ENCODE measurements around the gene RGS9. TPM values are rescaled to one million over a fixed set of nuclear protein-coding genes. Genes with fewer than 3 reads are reported as not detected.

RGS9 gene
- total and polyA plus RNA-seq, 10 of the 15 experiments (the other 5 are each of a cell fraction or from before 2014, with no cell fraction given): 1.1 to 10.6 (median 5.6) TPM

DNA sequence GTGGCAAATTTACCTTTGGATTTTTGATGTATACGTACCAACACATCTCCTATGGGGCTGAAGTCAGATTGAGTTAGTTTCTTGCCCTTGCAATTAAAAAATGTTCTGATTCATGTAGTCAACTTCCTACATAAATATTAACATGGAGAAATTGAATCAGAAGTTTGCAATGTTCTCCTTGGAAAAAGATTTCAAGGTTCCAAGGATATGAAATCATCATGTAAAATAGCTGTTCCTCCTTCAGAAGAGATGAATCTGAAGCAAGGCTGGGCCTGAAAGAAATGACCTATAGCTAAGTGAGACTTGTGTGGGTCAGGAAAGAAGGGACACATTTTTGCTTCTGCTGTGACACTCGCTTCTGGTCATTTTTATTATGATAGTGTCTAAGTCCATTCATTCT lies 131.7 kb downstream of the RGS9 start:
- WGBS (ENCODE audit: insufficient coverage, insufficient replicate concordance, low lambda C conversion rate, missing lambda C conversion rate): 0% methylated on average over 2 of the region's 2 CpGs
- no peak for TF ChIP-seq ZZZ3 (IDR thresholded peaks at IDR 0.05; ENCODE audit: control insufficient read depth, insufficient read length, low read depth)
- TF ChIP-seq ATF3 (IDR thresholded peaks at IDR 0.05; ENCODE audit: borderline replicate concordance, extremely low read depth, low read depth, low read length): no peak
- TF ChIP-seq NR2C1 (IDR thresholded peaks at IDR 0.05): no peak
- no peak for TF ChIP-seq CHD1 (IDR thresholded peaks at IDR 0.05; ENCODE audit: low read depth, low read length)
- TF ChIP-seq ZNF207 (IDR thresholded peaks at IDR 0.05; ENCODE audit: borderline replicate concordance): no peak
- TF ChIP-seq SP1 (IDR thresholded peaks at IDR 0.05; ENCODE audit: low read depth, low read length): no peak
- TF ChIP-seq NR2F1 (conservative IDR thresholded peaks at IDR 0.05): no peak
- TF ChIP-seq ETV6 (conservative IDR thresholded peaks at IDR 0.05 in 1 of 2, IDR thresholded peaks at IDR 0.05 in 1 of 2; ENCODE audit: borderline replicate concordance in 1 of 2, low read depth in 1 of 2): no peak
- TF ChIP-seq, protein P1, sequence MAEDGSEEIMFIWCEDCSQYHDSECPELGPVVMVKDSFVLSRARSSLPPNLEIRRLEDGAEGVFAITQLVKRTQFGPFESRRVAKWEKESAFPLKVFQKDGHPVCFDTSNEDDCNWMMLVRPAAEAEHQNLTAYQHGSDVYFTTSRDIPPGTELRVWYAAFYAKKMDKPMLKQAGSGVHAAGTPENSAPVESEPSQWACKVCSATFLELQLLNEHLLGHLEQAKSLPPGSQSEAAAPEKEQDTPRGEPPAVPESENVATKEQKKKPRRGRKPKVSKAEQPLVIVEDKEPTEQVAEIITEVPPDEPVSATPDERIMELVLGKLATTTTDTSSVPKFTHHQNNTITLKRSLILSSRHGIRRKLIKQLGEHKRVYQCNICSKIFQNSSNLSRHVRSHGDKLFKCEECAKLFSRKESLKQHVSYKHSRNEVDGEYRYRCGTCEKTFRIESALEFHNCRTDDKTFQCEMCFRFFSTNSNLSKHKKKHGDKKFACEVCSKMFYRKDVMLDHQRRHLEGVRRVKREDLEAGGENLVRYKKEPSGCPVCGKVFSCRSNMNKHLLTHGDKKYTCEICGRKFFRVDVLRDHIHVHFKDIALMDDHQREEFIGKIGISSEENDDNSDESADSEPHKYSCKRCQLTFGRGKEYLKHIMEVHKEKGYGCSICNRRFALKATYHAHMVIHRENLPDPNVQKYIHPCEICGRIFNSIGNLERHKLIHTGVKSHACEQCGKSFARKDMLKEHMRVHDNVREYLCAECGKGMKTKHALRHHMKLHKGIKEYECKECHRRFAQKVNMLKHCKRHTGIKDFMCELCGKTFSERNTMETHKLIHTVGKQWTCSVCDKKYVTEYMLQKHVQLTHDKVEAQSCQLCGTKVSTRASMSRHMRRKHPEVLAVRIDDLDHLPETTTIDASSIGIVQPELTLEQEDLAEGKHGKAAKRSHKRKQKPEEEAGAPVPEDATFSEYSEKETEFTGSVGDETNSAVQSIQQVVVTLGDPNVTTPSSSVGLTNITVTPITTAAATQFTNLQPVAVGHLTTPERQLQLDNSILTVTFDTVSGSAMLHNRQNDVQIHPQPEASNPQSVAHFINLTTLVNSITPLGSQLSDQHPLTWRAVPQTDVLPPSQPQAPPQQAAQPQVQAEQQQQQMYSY (CRISPR knock-in tag; IDR thresholded peaks at IDR 0.05): no peak
- TF ChIP-seq SUZ12 (IDR thresholded peaks at IDR 0.05; ENCODE audit: unreplicated experiment): no peak
- no peak overlapping the region for H3K4me3 ChIP-seq
- H4K20me1 ChIP-seq (ENCODE audit: control insufficient read depth, insufficient read depth): no peaks in the 10 kb centered on the region
- CTCF ChIA-PET: interaction anchor here (0.7 to 1.2 kb wide), 2 partner anchors 718 to 898 kb away, joined by 3 to 5 read pairs; no protein-coding TSS in a partner anchor
- no peak overlapping the region for H3K4me2 ChIP-seq (ENCODE audit: control insufficient read depth, insufficient read depth)
- no TSS peak for BruUV-seq (replicated peaks)
- intact Hi-C loops (cut with micrococcal nuclease; ENCODE audit: unreplicated experiment) (no loop called here), in situ Hi-C loops (cut with MboI) (no loop called here)
- no peak for FAIRE-seq
- RAD21 ChIA-PET (ENCODE audit: unreplicated experiment): no interaction called here
- H3K36me3 ChIP-seq (ENCODE audit: control insufficient read depth in 2 of 2, insufficient read depth in 2 of 2, low read length in 1 of 2): no peaks in the 10 kb centered on the region
- SMC1A ChIA-PET (ENCODE audit: uncharacterized antibody, unreplicated experiment): no interaction called here
- POLR2A ChIA-PET: interaction anchor here (0.5 kb wide), 1 partner anchor 482 kb away, joined by 4 read pairs; no protein-coding TSS in a partner anchor
- H2AFZ ChIP-seq (ENCODE audit: control insufficient read depth, low read depth, low read length): no peak overlapping the region
- no peak overlapping the region for H3K27ac ChIP-seq (ENCODE audit: control insufficient read depth, insufficient read depth)
- no peaks in the 10 kb centered on the region; a peak in 1 of 4 replicates for H3K27me3 ChIP-seq (replicated peaks in 1 of 2; ENCODE audit: control insufficient read depth in 2 of 2, insufficient read depth in 2 of 2, low read length in 1 of 2)
- no peaks in the 10 kb centered on the region for H3K79me2 ChIP-seq (ENCODE audit: control insufficient read depth, insufficient read depth, low read length)
- no peaks in the 10 kb centered on the region; the same call in 2 of the 3 replicates for H3K9me3 ChIP-seq (replicated peaks; ENCODE audit: control insufficient read depth, insufficient read depth, low read length)
- no peak for ATAC-seq
- DNase-seq (ENCODE audit: low read depth, low spot score): no peak
- no peaks in the 10 kb centered on the region for H3K4me1 ChIP-seq (ENCODE audit: control insufficient read depth, insufficient read depth, low read length)
- no peak overlapping the region for H3K9ac ChIP-seq (ENCODE audit: control insufficient read depth, insufficient read depth, low read length)

Measured in GM12878 (cell line).